Middle frontal gyrus (tissue), 1 donor: ENCODE data around the gene MAST1.
A peak's percentile ranks its signal among the peaks of the same experiment; 100 is the strongest.
"Not testable (repeated sequence)": the region's sequence is repeated elsewhere in the genome, so short reads cannot be mapped to it uniquely, and the experiment has no call there.

Experiments used
- DNase-seq: peaks from one replicate; pipeline ENCODE4 v3.0.0-alpha.2; 2015; ENCODE audit warnings: low spot score; ENCODE audit errors: extremely low spot score

The MAST1 gene

GRCh38 chr19:12868540-12869112, 30.3 kb downstream of the MAST1 start:
- no peak for DNase-seq

DNA sequence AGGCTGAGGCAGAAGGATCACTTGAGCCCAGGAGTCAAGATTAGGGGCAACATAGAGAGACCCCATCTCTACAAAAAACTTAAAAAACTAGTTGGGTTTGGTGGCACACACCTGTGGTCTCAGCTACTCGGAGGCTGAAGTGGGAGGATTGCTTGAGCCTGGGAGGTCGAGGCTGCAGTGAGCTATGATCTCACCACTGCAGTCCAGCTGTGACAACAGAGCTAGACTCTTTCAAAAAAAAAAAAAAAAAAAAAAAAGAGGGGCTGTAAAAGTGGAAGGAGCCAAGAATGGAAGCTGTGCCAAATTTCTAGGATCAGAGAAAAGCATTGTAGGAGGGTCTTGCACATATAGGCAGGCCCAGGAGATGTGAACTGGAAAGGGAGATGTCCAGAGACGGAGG, 33.4 kb downstream of the MAST1 start:
- DNase-seq = no peak

GRCh38 chr19:12872255-12872654, 33.9 kb downstream of the MAST1 start:
- no peak for DNase-seq

- DNase-seq = no peak
Observed at GRCh38 chr19:12872941-12873890, 34.9 kb downstream of the MAST1 start.

- DNase-seq = no peak
Observed at GRCh38 chr19:12873891-12874745, 35.8 kb downstream of the MAST1 start.

- DNase-seq = no peak
Observed at GRCh38 chr19:12875086-12875485, 36.8 kb downstream of the MAST1 start.

GRCh38 chr19:12880551-12881171, 42.3 kb downstream of the MAST1 start:
- no peak for DNase-seq

DNA sequence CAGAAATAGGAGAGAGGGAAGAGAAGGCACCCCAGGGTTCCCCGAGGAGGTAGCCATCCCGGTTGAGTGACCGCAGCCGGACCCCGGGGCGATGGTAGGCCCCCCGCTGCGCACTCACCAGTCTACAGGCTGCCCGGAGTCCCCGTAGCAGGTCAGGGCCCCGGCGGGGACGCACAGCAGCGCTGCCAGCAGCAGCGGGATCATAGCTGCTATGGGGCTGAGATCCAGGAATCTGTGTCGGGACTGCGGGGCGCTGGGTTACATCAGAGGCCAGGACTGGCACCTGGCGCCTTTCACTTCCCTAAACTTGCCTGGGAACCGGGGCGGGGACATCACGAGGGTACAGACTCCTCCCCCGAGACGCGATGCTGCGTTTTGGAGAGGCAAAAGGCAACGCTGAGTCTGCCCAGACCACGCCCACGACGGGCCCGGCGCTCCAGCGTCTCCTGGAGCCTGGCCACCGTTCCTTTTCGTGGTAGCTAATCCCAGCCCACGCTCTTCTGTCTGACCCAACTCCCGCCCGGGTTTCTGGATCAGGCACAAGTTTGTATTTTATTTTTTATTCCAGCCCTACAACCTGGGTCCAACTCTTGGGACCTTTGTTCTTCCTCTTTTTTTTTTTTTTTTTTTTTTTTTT, 43.0 kb downstream of the MAST1 start, which contains the start of gene DNASE2:
Gene DNASE2 (minus strand): TSS at position 278 of the 637 bp plus-strand sequence. CDS start 74 bp downstream, at position 204.
- DNase-seq = peak; percentile 78

DNA sequence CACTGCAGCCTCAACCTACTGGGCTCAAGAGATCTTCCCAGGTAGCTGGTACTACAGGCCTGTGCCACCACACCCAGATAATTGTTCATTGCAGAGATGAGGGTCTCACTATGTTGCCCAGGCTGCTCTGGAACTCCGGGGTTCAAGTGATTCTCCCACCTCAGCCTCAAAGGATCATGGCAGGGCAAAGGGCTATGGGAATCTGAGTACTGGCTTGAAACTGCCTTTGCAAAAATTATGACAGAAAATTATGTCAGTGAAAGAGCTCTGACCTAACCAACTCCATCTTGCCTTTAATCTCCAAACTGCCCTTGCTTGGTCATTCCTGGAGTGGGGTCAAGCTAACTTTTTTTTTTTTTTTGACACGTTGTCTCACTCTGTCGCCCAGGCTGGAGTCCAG, 44.3 kb downstream of the MAST1 start:
- no peak for DNase-seq

- no peak for DNase-seq
Observed at GRCh38 chr19:12884202-12884601, 45.9 kb downstream of the MAST1 start.

DNA sequence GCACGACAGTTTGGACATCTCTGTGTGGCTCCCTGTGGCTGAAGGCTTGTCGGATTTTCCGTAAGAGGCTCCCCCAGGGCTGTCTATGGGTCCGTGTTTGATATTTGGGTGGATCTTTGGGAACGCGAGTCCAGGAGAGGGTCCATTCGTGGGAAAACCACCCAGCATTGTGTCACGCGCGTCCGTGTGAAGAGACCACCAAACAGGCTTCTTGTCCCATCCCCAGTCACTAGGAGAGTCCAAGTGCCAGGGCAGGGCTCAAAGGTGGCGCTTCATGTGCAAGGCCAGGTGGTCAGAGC, 46.3 kb downstream of the MAST1 start:
- no peak for DNase-seq

- no peak for DNase-seq
Observed at GRCh38 chr19:12884926-12885748, 46.8 kb downstream of the MAST1 start.

- DNase-seq = no peak
Observed at GRCh38 chr19:12885749-12886650, 47.7 kb downstream of the MAST1 start.

- no peak for DNase-seq
Observed at GRCh38 chr19:12886651-12886968, 48.3 kb downstream of the MAST1 start.

DNA sequence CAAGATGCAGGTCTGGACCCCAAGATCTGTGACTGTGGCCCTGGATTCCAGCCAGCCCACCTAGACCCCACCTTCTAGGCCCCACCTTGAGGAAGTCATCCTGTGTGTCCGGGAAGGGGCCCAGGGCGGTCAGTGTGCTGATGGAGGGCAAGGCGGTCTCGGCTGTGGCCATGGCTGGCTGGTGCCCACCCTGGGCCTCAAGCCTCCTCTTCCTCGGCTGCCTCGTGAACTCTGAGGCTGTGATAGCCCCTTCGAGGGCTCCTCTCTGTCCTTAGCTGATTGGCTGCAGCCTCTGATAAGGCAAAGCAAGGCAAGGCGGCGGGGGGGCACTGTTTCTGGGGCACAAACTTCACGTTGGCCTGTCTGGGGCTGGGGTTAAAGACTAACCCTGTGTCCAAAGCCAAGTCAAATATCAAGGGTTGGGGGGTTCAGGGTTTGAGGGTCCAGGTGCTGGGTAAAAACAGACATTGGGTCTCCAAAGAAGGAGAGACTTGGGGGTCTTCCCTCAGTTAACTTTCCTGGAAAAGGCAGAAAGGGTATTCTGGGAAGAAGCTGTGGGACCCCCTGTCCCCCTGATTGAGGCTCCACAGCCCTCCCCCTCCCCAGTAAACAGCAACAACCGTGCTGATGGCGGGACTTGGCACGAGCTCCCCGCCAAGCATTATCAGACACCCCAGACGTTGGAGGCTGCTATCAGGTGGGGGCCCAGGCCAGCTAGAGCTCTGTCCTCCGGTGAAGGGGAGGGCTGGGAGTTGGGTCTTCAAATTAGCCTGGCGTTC, 48.8 kb downstream of the MAST1 start, which contains the start of gene KLF1:
Gene KLF1 (minus strand): TSS at position 233 of the 779 bp plus-strand sequence. CDS start 61 bp downstream, at position 172.
- DNase-seq = no peak

- DNase-seq = no peak
Observed at GRCh38 chr19:12888006-12888603, 49.8 kb downstream of the MAST1 start.

- DNase-seq = not testable (repeated sequence)
Observed at GRCh38 chr19:12890299-12890786, 52.0 kb downstream of the MAST1 start.
